H54 (cell line): ENCODE measurements around the gene GPN2.
"Not testable (repeated sequence)": the region's sequence is repeated elsewhere in the genome, so short reads cannot be mapped to it uniquely, and the experiment has no call there.

Experiments
- DNase-seq: peaks from one replicate; pipeline ENCODE4 v3.0.0; 2011; ENCODE audit warnings: low spot score, mixed read lengths; ENCODE audit not compliant: insufficient read length
- FAIRE-seq: peaks from 3 replicates; lab custom pipeline; 2011; peaks lifted over from hg19 to GRCh38; lab: Jason Lieb, UNC
- POLR2A ChIP-seq: IDR thresholded peaks from 2 replicates; pipeline ENCODE4 v1.6.1; 2011; ENCODE audit warnings: low read depth, mild to moderate bottlenecking, low read length

Gene GPN2

GRCh38 chr1:26887125-26887524 lies 3.0 kb downstream of the GPN2 start:
- DNase-seq (no peak), FAIRE-seq (no peak)

GRCh38 chr1:26882696-26883463 lies 7.2 kb downstream of the GPN2 start:
- no peak for FAIRE-seq
- TF ChIP-seq POLR2A = no peak
- DNase-seq = no peak

More at GRCh38 chr1:26887125-26887524, 3.0 kb downstream of the GPN2 start:
- no peak for TF ChIP-seq POLR2A

- not testable (repeated sequence) for FAIRE-seq, DNase-seq
Observed at GRCh38 chr1:26881611-26882010, 8.5 kb downstream of the GPN2 start.

- FAIRE-seq (no peak), DNase-seq (no peak)
- TF ChIP-seq POLR2A = no peak
Observed at GRCh38 chr1:26879793-26880192, 10.3 kb downstream of the GPN2 start.

DNA sequence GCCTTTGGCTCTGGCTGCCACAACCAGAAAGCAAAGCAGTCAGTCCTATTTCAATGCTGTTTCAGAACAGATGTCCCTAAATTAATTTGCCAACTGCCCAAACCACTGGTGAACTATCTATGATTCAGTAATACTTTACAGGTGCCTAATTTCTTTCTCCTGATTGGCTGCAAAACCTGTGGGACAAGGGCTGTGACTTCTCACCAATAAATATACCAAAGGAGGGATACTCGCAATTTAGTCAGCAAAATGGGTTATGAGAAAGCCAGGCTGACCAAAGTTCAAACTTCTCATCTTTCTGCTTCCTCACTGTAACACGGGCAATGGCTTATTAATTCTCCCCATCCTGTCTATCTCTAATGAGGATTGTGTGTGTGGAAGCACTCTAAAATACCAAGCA lies 12.8 kb downstream of the GPN2 start:
- DNase-seq (no peak), FAIRE-seq (no peak)
- no peak for TF ChIP-seq POLR2A

DNA sequence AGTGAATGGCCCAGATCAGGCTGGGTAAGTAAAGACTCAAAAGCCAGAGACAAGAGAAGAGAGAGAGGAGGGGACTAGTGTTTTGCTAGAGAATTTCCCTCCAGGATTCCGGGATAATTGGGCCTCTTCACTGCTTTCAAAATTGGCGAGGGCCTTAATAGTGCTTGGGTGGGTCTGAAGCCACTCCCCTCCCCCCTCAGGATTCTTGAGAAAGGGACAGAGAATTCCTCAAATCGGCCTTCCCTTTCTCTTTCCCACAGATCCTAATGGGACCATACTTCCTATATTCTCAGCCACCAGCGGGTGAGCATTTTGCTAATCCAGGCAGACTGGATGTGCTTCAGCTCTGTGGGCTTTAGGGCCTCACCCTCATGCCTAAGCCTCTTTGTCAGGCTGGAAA lies 15.2 kb downstream of the GPN2 start:
- no peak for FAIRE-seq
- no peak for TF ChIP-seq POLR2A

GRCh38 chr1:26873097-26873496 lies 17.0 kb downstream of the GPN2 start:
- not testable (repeated sequence) for FAIRE-seq, DNase-seq

More for the DNA sequence above, 15.2 kb downstream of the GPN2 start:
- no peak for DNase-seq

- peak; percentile 48 for FAIRE-seq
- TF ChIP-seq POLR2A = peak; percentile 98
- DNase-seq = peak; percentile 66
Observed at GRCh38 chr1:26864610-26865480, 25.2 kb downstream of the GPN2 start.

GRCh38 chr1:26863685-26864077 lies 26.4 kb downstream of the GPN2 start:
- TF ChIP-seq POLR2A = no peak
- FAIRE-seq = no peak
- DNase-seq = no peak

- FAIRE-seq = peak; percentile 81
- peak; percentile 50 for DNase-seq
Observed at GRCh38 chr1:26862781-26863684, 27.1 kb downstream of the GPN2 start, which contains the start of gene SFN. Gene SFN, plus strand, starts transcription at chr1:26863149. Its CDS starts 64 bp downstream, at chr1:26863213.

DNA sequence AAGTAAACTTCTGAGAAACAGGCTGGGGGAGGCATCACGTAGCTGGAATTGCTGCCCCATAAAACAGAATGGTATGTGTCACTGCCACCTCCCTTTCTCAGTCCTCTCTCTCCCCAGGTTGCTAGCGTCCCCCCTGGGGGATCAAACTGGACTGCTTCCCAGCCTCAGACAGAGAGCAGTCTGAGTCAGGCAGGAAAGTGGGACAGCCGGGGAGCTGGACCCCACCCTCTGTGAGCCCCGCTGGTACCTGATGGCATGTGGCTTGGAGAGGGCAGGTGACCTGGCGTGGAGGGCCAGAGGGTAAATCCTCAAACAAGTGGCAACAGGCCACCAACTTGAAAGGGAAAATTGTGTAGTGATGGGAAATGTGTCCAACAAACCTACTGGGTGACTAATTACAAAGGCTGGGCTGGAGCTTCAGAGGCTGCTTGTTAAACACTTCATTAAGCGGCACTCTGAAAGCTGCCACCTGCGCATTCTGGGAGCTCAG lies 28.1 kb downstream of the GPN2 start:
- FAIRE-seq (no peak), DNase-seq (peak; percentile 29)
- no peak for TF ChIP-seq POLR2A

More at GRCh38 chr1:26862781-26863684, 27.1 kb downstream of the GPN2 start, which contains the start of gene SFN:
- no peak for TF ChIP-seq POLR2A

DNA sequence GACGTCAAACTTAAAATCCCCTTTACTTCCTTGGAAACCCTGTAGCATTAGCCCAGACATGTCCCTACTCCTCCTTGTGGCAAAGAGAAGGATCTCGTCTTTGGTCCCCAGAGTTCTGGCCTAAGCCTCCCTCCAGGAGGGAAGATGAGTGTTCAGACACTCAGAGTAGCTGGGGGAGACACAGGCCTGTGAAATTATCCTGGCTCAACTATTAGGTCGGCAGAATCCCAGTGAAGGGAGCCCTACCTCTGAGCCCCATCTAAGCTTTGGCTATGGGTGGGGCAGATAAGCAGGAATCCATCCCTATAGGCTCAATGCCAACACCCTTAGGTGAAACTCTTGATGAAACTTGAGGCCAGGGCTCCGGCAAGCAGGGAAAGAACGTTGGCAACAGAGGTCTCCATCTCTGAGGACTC lies 28.8 kb downstream of the GPN2 start:
- DNase-seq (peak; percentile 22), FAIRE-seq (no peak)
- TF ChIP-seq POLR2A = no peak
